HL-60 (cell line): Measurements from ENCODE around the gene OR13C4.

Experiments
- DNase-seq, 2 experiments: peaks; one replicate each; pipeline ENCODE4 v3.0.0-alpha.2; 2010 to 2020; ENCODE audit warnings: low read depth in 1 of 2, low spot score in 1 of 2
- H3K27ac ChIP-seq: fragments of 250-450 bp; sonication (Bioruptor Pico); replicated peaks from 2 replicates; pipeline ENCODE4 v1.5.1; 2020; ENCODE audit warnings: mild to moderate bottlenecking, moderate library complexity
- H3K27me3 ChIP-seq: fragments of 250-450 bp; sonication (Bioruptor Pico); 2 replicates; pipeline ENCODE4 v1.5.1; 2021; ENCODE audit warnings: mild to moderate bottlenecking, moderate library complexity; ENCODE audit not compliant: insufficient read depth, poor library complexity, severe bottlenecking
- H3K4me3 ChIP-seq: replicated peaks from 2 replicates; pipeline ENCODE4 v1.5.1; 2011; ENCODE audit warnings: mild to moderate bottlenecking, control low read depth, low read length; ENCODE audit not compliant: insufficient read depth
- GABPA ChIP-seq: IDR thresholded peaks from 2 replicates; pipeline ENCODE4 v1.6.1; 2012; ENCODE audit warnings: low read depth
- POLR2AphosphoS5 ChIP-seq: IDR thresholded peaks from 2 replicates; pipeline ENCODE4 v1.6.1; 2012; ENCODE audit warnings: low read depth
- SPI1 ChIP-seq: IDR thresholded peaks from 2 replicates; pipeline ENCODE4 v1.6.1; 2012; ENCODE audit warnings: low read depth, mild to moderate bottlenecking, borderline replicate concordance
- TF ChIP-seq, protein P1 (sequence below): IDR thresholded peaks from one replicate; pipeline ENCODE4 v1.5.1; 2011; ENCODE audit warnings: low read length, control low read depth, inconsistent platforms; ENCODE audit not compliant: insufficient read depth
- TF ChIP-seq, protein P2 (sequence below): IDR thresholded peaks from 2 replicates; pipeline ENCODE4 v1.6.1; 2012; ENCODE audit warnings: low read depth; ENCODE audit not compliant: insufficient replicate concordance

Gene OR13C4

DNA sequence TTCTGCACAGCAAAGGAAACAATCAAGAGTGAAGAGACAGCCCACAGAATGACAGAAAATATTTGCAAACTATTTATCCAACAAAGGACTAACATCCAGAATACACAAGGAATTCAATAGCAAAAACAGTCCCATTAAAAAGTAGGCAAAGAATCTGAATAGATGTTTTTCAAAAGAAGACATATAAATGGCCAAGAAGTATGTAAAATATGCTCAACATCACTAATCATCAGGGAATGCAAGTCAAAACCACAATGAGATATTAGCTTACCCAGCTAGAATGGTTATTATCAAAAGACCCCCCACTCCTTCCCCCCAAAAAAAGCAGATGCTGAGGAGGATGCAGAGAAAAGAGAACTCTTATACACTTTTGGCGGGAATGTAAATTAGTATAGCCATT lies 28.5 kb upstream of the OR13C4 start:
- no peak for DNase-seq
- TF ChIP-seq GABPA (no peak), SPI1 (no peak), POLR2AphosphoS5 (no peak)
- TF ChIP-seq, protein P1, sequence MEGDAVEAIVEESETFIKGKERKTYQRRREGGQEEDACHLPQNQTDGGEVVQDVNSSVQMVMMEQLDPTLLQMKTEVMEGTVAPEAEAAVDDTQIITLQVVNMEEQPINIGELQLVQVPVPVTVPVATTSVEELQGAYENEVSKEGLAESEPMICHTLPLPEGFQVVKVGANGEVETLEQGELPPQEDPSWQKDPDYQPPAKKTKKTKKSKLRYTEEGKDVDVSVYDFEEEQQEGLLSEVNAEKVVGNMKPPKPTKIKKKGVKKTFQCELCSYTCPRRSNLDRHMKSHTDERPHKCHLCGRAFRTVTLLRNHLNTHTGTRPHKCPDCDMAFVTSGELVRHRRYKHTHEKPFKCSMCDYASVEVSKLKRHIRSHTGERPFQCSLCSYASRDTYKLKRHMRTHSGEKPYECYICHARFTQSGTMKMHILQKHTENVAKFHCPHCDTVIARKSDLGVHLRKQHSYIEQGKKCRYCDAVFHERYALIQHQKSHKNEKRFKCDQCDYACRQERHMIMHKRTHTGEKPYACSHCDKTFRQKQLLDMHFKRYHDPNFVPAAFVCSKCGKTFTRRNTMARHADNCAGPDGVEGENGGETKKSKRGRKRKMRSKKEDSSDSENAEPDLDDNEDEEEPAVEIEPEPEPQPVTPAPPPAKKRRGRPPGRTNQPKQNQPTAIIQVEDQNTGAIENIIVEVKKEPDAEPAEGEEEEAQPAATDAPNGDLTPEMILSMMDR: no peak
- TF ChIP-seq, protein P2, sequence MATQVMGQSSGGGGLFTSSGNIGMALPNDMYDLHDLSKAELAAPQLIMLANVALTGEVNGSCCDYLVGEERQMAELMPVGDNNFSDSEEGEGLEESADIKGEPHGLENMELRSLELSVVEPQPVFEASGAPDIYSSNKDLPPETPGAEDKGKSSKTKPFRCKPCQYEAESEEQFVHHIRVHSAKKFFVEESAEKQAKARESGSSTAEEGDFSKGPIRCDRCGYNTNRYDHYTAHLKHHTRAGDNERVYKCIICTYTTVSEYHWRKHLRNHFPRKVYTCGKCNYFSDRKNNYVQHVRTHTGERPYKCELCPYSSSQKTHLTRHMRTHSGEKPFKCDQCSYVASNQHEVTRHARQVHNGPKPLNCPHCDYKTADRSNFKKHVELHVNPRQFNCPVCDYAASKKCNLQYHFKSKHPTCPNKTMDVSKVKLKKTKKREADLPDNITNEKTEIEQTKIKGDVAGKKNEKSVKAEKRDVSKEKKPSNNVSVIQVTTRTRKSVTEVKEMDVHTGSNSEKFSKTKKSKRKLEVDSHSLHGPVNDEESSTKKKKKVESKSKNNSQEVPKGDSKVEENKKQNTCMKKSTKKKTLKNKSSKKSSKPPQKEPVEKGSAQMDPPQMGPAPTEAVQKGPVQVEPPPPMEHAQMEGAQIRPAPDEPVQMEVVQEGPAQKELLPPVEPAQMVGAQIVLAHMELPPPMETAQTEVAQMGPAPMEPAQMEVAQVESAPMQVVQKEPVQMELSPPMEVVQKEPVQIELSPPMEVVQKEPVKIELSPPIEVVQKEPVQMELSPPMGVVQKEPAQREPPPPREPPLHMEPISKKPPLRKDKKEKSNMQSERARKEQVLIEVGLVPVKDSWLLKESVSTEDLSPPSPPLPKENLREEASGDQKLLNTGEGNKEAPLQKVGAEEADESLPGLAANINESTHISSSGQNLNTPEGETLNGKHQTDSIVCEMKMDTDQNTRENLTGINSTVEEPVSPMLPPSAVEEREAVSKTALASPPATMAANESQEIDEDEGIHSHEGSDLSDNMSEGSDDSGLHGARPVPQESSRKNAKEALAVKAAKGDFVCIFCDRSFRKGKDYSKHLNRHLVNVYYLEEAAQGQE: no peak
- H3K27me3 ChIP-seq: no peaks in the 10 kb centered on the region
- no peak overlapping the region for H3K4me3 ChIP-seq
- no peak overlapping the region for H3K27ac ChIP-seq

DNA sequence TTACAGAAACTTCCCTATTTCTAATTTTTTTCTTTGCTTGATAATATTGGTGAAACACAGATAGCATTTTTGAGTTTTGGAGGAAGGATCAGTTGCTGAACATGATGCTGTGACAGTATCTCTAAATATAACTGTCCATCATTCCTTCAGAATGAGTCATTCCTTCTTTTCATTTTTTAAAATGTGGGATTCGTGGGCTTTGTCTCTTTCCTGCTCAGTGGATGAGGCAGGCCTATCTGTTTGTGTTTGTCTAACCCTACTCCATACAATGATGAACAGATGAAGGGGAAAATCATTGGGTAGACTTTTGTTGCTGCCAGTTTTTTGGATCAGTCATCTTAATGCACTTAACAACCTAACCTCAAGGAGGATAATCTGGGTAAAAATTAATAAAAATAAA lies 26.3 kb upstream of the OR13C4 start:
- Histone ChIP-seq H3K27ac (no peak overlapping the region), H3K27me3 (no peaks in the 10 kb centered on the region), H3K4me3 (no peak overlapping the region)
- TF ChIP-seq GABPA (no peak), POLR2AphosphoS5 (no peak), SPI1 (no peak)
- TF ChIP-seq, protein P1: no peak
- TF ChIP-seq, protein P2: no peak
- DNase-seq: no peak

DNA sequence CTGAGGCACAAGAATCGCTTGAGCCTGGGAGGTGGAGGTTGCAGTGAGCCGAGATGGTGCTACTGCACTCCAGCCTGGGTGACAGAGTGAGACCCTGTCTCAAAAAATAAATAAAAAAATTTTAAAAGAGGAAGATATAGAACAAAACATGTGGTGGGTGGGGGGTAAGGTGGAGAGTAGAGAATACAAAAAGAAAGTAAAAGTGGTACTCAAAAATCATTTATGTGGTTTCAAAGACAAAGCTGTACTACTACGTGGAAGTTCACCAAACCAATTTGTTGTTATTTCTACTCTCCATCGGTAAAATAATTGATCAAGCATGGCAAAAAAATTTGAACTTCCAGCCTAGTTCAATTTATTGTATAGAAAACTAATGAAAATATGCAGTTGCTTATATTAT lies 17.6 kb upstream of the OR13C4 start:
- TF ChIP-seq, protein P1: no peak
- TF ChIP-seq GABPA: no peak
- TF ChIP-seq SPI1: no peak
- no peak for TF ChIP-seq POLR2AphosphoS5
- TF ChIP-seq, protein P2: no peak
- H3K27ac ChIP-seq: no peak overlapping the region
- H3K27me3 ChIP-seq: no peaks in the 10 kb centered on the region
- no peak for DNase-seq
- H3K4me3 ChIP-seq: no peak overlapping the region
